Measurements from ENCODE around the gene CYP17A1.

The CYP17A1 gene

DNA sequence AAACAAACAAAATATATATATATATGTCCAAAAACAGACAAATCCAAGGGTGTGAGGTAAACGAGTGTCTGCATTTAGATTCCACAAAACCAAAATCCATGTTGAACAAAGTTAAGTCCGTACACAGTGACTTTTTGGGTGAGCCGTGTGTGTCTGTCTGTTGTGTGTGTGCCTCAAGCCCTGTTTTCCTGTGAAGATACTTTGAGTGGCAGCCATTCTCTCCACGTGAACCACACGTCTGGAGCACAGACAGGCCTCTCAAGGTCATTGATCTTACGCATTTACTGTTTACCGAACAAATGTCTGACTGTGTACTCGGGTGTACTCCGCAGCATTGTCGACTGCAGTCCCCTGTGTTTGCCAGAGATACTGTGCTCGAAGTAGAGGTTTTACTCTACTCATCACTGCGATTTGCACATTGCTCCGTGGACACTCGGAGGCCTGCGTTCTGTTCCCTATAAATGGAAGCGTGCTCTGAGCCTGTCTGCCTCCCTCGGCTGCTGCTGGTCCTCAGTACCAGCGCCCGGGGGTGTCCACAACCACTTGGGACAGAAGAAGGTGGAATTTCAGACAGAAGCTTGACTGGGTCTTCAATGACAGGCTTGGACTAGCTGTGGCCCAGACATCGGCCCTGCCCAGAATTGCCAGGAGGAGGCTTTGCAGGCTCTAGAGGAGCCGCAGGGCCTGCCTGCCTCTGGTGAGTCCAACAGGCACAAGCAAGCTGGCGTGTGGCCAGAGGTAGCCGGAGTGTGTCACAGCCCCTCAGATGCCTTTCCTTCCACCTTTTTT, 22.1 kb downstream of the CYP17A1 start:
- Histone ChIP-seq H3K36me3 (ENCODE audit: control insufficient read depth, insufficient read depth, low read length) (peaks cover 11% of the 10 kb centered on the region), H3K4me3 (ENCODE audit: low read depth, low read length) (no peak overlapping the region), H3K9me3 (ENCODE audit: control insufficient read depth, insufficient read depth, low read length) (no peaks in the 10 kb centered on the region), H3K27me3 (ENCODE audit: control insufficient read depth, insufficient read depth, low read length) (no peaks in the 10 kb centered on the region), H3K4me1 (ENCODE audit: control insufficient read depth, insufficient read depth, low read length) (peaks cover 4% of the 10 kb centered on the region), H3K9ac (ENCODE audit: low read depth, low read length) (peak overlapping the region; percentile 54)

DNA sequence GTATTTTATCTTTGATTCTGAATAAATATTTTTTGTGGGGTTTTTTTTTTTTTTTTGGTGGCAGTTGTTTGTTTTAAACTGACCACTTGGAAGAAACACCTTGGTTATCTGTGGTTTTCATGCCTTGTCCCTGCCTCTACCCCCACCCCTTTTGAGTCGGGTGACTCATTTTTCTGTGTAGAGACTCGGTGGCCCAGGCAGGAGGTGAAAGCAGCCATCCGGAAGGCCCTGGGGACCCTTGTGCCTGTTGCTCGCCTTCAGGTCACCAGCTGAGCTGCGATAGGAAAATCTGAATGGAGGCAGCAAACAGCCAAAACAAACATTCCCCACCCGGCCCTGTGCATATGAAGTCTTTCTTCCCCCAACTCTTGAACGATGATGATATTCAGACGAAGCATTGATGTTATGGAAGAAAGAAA, 22.8 kb downstream of the CYP17A1 start:
- Histone ChIP-seq H3K27me3 (ENCODE audit: control insufficient read depth, insufficient read depth, low read length) (no peaks in the 10 kb centered on the region), H3K4me3 (ENCODE audit: low read depth, low read length) (no peak overlapping the region), H3K4me1 (ENCODE audit: control insufficient read depth, insufficient read depth, low read length) (peaks cover 4% of the 10 kb centered on the region), H3K9ac (ENCODE audit: low read depth, low read length) (no peak overlapping the region), H3K9me3 (ENCODE audit: control insufficient read depth, insufficient read depth, low read length) (no peaks in the 10 kb centered on the region), H3K36me3 (ENCODE audit: control insufficient read depth, insufficient read depth, low read length) (peaks cover 11% of the 10 kb centered on the region)

DNA sequence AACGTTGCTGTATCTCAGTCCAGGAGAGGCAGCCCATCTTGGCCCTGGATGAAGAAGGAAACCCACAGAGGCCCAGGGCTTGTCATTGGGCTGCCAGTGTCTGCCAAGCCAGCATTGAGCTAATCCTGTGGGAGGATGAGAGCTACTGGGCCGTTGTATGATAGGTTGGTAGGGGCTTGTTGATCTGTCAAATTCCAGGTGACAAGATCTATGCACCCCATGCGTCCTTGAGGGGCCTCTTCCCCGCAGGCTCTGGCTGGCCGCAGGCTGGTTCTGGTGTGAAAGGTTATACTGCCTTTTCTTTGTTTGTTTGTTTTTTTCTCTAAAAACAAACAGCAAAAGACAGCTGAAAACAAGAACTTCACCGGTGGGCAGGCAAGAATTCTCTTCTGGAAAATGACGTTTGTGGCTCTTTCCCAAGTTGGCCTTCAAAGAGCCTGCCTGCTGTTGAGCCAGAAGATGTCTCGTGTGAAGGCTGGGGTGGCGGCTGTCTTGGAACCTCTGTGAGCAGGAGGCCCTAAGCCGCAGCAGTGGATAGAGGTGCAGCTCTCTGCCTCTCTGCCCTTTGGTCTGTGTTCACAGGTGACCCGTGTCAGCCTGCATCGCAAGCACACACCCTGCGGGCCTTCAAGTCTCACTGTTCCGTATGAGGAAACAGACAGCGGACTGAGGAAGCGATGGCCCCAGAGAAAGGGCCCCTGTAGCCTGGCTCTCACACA, 23.3 kb downstream of the CYP17A1 start:
- no peak overlapping the region for H3K9ac ChIP-seq (ENCODE audit: low read depth, low read length)
- H3K36me3 ChIP-seq (ENCODE audit: control insufficient read depth, insufficient read depth, low read length) = peaks cover 11% of the 10 kb centered on the region
- no peaks in the 10 kb centered on the region for H3K9me3 ChIP-seq (ENCODE audit: control insufficient read depth, insufficient read depth, low read length)
- H3K27me3 ChIP-seq (ENCODE audit: control insufficient read depth, insufficient read depth, low read length) = no peaks in the 10 kb centered on the region
- peaks cover 4% of the 10 kb centered on the region for H3K4me1 ChIP-seq (ENCODE audit: control insufficient read depth, insufficient read depth, low read length)
- H3K4me3 ChIP-seq (ENCODE audit: low read depth, low read length) = no peak overlapping the region

DNA sequence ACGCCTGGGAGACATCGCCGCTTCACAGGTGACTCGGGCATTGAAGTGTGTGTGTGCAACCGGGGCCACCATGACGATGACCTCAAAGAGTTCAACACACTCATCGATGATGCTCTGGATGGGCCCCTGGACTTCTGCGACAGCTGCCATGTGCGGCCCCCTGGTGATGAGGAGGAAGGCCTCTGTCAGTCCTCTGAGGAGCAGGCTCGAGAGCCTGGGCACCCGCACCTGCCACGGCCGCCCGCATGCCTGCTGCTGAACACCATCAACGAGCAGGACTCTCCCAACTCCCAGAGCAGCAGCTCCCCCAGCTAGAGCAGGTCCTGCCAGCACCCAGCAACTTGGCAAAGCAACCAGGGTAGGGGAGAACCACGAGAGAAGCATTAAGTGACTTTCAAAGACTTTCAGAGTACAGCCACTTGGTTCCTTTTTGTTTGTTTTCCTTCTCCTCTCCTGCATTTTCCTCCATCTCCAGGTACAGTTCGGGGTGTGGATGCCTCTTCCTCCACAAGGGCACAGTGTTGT, 24.1 kb downstream of the CYP17A1 start:
- Histone ChIP-seq H3K9ac (ENCODE audit: low read depth, low read length) (no peak overlapping the region), H3K27me3 (ENCODE audit: control insufficient read depth, insufficient read depth, low read length) (no peaks in the 10 kb centered on the region), H3K9me3 (ENCODE audit: control insufficient read depth, insufficient read depth, low read length) (no peaks in the 10 kb centered on the region), H3K36me3 (ENCODE audit: control insufficient read depth, insufficient read depth, low read length) (peaks cover 11% of the 10 kb centered on the region), H3K4me3 (ENCODE audit: low read depth, low read length) (no peak overlapping the region), H3K4me1 (ENCODE audit: control insufficient read depth, insufficient read depth, low read length) (peaks cover 7% of the 10 kb centered on the region)

DNA sequence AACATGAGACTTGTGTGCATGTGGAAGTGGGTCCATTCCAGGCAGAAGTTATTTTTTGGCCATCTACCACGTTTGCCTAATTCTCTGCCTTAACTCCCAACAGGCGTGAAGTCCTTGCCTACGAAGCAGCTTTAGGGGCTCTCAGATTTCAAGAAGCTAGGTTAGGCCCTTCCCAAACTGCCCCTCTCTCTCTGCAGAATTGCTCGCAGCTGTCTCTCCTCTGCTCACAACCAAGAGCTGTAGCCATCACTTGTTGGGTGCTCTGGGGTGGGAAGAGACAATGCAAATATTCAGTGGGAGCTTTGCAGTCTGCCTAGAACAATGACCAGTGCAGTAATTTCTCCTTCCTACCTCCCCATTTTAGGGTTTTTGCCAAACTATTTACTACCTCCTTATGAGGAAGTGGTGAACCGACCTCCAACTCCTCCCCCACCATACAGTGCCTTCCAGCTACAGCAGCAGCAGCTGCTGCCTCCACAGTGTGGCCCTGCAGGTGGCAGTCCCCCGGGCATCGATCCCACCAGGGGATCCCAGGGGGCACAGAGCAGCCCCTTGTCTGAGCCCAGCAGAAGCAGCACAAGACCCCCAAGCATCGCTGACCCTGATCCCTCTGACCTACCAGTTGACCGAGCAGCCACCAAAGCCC, 24.9 kb downstream of the CYP17A1 start:
- H3K9ac ChIP-seq (ENCODE audit: low read depth, low read length) = no peak overlapping the region
- peaks cover 7% of the 10 kb centered on the region for H3K4me1 ChIP-seq (ENCODE audit: control insufficient read depth, insufficient read depth, low read length)
- H3K9me3 ChIP-seq (ENCODE audit: control insufficient read depth, insufficient read depth, low read length) = no peaks in the 10 kb centered on the region
- H3K27me3 ChIP-seq (ENCODE audit: control insufficient read depth, insufficient read depth, low read length) = no peaks in the 10 kb centered on the region
- no peak overlapping the region for H3K4me3 ChIP-seq (ENCODE audit: low read depth, low read length)
- peaks cover 11% of the 10 kb centered on the region for H3K36me3 ChIP-seq (ENCODE audit: control insufficient read depth, insufficient read depth, low read length)

DNA sequence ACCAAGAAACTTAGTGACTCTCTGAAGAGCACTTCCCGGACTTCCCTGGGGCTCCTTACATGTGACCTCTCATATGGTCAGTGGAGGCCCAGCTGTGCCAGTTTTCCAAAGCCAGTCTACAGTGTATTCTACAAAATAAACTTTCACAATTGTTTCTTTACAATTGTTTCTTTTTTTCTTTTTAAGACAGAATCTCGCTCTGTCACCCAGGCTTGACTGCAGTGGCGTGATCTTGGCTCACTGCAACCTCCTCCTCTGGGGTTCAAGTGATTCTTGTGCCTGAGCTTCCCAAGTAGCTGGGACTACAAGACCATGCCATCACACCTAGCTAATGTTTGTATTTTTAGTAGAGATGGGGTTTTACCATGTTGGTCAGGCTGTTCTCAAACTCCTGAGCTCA, 25.9 kb downstream of the CYP17A1 start:
- Histone ChIP-seq H3K4me1 (ENCODE audit: control insufficient read depth, insufficient read depth, low read length) (peaks cover 7% of the 10 kb centered on the region), H3K9ac (ENCODE audit: low read depth, low read length) (no peak overlapping the region), H3K27me3 (ENCODE audit: control insufficient read depth, insufficient read depth, low read length) (no peaks in the 10 kb centered on the region), H3K9me3 (ENCODE audit: control insufficient read depth, insufficient read depth, low read length) (no peaks in the 10 kb centered on the region), H3K4me3 (ENCODE audit: low read depth, low read length) (no peak overlapping the region), H3K36me3 (ENCODE audit: control insufficient read depth, insufficient read depth, low read length) (peaks cover 11% of the 10 kb centered on the region)

DNA sequence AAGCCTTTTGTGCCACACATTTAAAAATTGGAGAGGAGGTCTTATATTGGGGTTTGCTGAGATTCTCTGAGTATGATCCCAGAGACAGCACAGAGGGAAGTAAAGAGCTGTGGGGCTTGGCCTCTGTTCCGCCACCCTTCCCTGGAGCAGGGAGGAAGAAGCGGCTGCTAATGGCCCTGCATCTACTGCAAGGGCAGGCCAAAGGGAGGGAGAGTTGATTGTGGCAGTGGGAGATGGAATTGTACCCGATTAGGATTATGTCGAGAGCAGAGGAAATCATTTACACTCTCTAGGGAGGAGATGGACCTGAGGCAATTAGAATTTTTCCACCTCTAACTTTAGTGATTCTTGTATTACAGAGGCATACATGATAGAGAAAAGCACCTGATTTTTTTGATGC, 28.8 kb downstream of the CYP17A1 start:
- no peak overlapping the region for H3K9ac ChIP-seq (ENCODE audit: low read depth, low read length)
- no peaks in the 10 kb centered on the region for H3K9me3 ChIP-seq (ENCODE audit: control insufficient read depth, insufficient read depth, low read length)
- H3K36me3 ChIP-seq (ENCODE audit: control insufficient read depth, insufficient read depth, low read length) = peaks cover 11% of the 10 kb centered on the region
- no peaks in the 10 kb centered on the region for H3K27me3 ChIP-seq (ENCODE audit: control insufficient read depth, insufficient read depth, low read length)
- H3K4me3 ChIP-seq (ENCODE audit: low read depth, low read length) = no peak overlapping the region
- H3K4me1 ChIP-seq (ENCODE audit: control insufficient read depth, insufficient read depth, low read length) = peaks cover 4% of the 10 kb centered on the region

DNA sequence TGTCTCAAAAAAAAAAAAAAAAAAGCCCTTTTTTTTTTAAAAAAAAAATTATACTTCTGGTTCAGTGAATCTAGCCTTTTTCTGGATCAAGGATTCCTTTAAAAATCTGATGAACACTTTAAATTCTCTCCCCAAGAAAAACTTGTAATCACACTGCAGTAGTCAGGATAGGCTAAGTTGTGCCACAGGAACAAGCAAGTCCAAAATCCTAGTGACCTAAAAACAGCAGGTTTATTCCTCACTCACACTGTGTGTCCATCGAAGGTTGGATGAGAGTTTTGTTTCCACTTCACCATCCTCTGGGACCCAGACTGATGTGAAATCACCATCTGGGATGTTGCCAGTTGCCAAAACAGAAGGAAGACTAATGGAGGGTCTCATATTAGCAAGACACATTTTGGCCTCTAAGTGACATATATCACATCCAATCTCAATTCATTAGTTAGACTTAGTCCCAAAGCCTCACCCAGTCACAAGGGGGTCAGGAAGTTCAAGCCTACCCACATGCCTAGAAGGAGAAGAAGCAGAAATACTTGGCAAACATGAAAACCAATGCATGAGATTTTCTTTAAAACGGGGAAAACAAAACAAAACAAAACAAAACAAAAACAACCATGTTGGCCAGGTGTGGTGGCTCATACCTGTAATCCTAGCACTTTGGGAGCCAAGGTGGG, 32.7 kb downstream of the CYP17A1 start:
- Histone ChIP-seq H3K27me3 (ENCODE audit: control insufficient read depth, insufficient read depth, low read length) (no peaks in the 10 kb centered on the region), H3K4me3 (ENCODE audit: low read depth, low read length) (no peak overlapping the region), H3K9me3 (ENCODE audit: control insufficient read depth, insufficient read depth, low read length) (no peaks in the 10 kb centered on the region), H3K36me3 (ENCODE audit: control insufficient read depth, insufficient read depth, low read length) (no peaks in the 10 kb centered on the region), H3K9ac (ENCODE audit: low read depth, low read length) (no peak overlapping the region), H3K4me1 (ENCODE audit: control insufficient read depth, insufficient read depth, low read length) (peaks cover 23% of the 10 kb centered on the region)

DNA sequence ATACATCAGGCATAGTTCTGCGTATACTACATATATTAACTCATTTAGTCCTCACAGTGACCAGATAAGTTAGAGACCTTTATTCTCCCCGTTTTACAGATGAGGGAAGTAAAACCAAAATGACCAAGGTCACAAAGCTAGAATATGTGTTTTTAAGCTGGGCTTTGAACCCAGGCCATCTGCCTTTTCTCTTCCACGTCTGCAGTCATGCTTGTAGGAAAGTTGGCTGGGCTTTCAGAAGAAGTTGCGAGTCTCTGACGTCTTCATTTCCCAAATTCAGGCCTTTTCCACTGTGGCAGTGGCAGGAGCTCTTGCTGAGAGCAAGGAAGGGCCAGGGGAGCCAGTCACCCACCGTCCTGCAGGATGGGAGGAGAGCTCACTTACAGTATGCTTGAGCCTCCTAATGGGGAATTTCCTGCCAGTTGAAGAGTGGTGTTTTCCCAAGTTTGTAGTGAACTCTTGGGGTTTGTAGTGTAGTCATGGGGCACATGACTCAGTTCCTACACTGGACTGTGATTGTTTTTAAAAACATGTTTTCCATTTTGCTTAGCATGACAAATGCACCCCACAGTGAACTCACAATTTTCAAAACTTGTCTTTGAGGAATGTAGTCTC, 34.2 kb downstream of the CYP17A1 start:
- peaks cover 19% of the 10 kb centered on the region for H3K4me1 ChIP-seq (ENCODE audit: control insufficient read depth, insufficient read depth, low read length)
- no peaks in the 10 kb centered on the region for H3K9me3 ChIP-seq (ENCODE audit: control insufficient read depth, insufficient read depth, low read length)
- H3K4me3 ChIP-seq (ENCODE audit: low read depth, low read length) = no peak overlapping the region
- H3K9ac ChIP-seq (ENCODE audit: low read depth, low read length) = no peak overlapping the region
- H3K27me3 ChIP-seq (ENCODE audit: control insufficient read depth, insufficient read depth, low read length) = no peaks in the 10 kb centered on the region
- peaks cover 2% of the 10 kb centered on the region for H3K36me3 ChIP-seq (ENCODE audit: control insufficient read depth, insufficient read depth, low read length)

DNA sequence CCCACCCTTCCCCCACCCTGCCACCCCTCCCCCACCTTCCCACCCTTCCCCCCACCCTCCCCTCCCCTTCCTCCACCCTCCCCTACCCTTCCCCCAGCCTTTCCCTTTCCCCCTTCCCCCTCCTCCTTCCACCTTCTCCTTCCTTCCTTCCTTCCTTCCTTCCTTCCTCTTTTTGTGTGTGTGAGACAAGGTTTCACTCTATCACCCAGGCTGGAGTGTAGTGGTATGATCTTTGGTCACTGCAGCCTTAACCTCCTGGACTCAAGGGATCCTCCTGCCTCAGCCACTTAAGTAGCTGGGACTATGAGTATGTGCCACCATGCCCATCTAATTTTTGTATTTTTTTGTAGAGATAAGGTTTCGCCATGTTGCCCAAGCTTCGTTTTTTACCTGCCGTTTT, 35.2 kb downstream of the CYP17A1 start:
- H3K9ac ChIP-seq (ENCODE audit: low read depth, low read length) = no peak overlapping the region
- no peaks in the 10 kb centered on the region for H3K27me3 ChIP-seq (ENCODE audit: control insufficient read depth, insufficient read depth, low read length)
- H3K4me3 ChIP-seq (ENCODE audit: low read depth, low read length) = no peak overlapping the region
- peaks cover 2% of the 10 kb centered on the region for H3K36me3 ChIP-seq (ENCODE audit: control insufficient read depth, insufficient read depth, low read length)
- H3K4me1 ChIP-seq (ENCODE audit: control insufficient read depth, insufficient read depth, low read length) = peaks cover 19% of the 10 kb centered on the region
- H3K9me3 ChIP-seq (ENCODE audit: control insufficient read depth, insufficient read depth, low read length) = no peaks in the 10 kb centered on the region

DNA sequence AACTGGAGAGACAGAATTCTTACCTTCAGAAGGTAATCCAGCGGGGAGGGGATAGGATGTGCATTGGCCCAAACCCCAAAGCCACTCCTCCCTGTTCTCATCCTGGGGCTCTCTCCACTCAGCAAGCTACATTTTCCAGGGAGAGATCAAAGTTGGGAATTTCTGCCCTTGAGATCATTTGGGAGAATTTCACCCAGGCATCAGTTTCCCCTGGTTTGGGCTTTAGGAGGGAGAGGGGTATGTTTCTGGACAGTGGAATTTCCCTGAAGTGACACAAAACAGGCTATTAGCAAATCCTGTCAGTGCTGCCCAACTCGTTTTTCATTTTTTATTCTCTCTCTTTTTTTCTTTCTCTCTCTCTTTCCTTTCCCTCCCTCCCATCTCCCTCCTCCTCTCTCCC, 35.7 kb downstream of the CYP17A1 start:
- peaks cover 2% of the 10 kb centered on the region for H3K36me3 ChIP-seq (ENCODE audit: control insufficient read depth, insufficient read depth, low read length)
- no peak overlapping the region for H3K4me3 ChIP-seq (ENCODE audit: low read depth, low read length)
- H3K9ac ChIP-seq (ENCODE audit: low read depth, low read length) = no peak overlapping the region
- no peaks in the 10 kb centered on the region for H3K9me3 ChIP-seq (ENCODE audit: control insufficient read depth, insufficient read depth, low read length)
- no peaks in the 10 kb centered on the region for H3K27me3 ChIP-seq (ENCODE audit: control insufficient read depth, insufficient read depth, low read length)
- H3K4me1 ChIP-seq (ENCODE audit: control insufficient read depth, insufficient read depth, low read length) = peaks cover 19% of the 10 kb centered on the region
